GM21717 (cell line): ENCODE data around the gene ADARB1.

ENCODE experiments used
- ATAC-seq: cut with Tn5 transposase; IDR thresholded peaks from one replicate; pipeline ENCODE4 v1.9.1; 2021; ENCODE audit warnings: mild to moderate bottlenecking, moderate library complexity; ENCODE audit not compliant: unreplicated experiment

Gene ADARB1

GRCh38 chr21:45090966-45091365 is 16.6 kb downstream of the ADARB1 start:
- ATAC-seq = no peak

GRCh38 chr21:45091550-45092322 is 17.4 kb downstream of the ADARB1 start:
- ATAC-seq = no peak

- ATAC-seq = no peak
Observed at GRCh38 chr21:45093035-45093532, 18.7 kb downstream of the ADARB1 start.

- ATAC-seq = no peak
Observed at GRCh38 chr21:45094412-45094811, 20.0 kb downstream of the ADARB1 start.

GRCh38 chr21:45095505-45095904 is 21.1 kb downstream of the ADARB1 start:
- ATAC-seq = no peak

GRCh38 chr21:45096217-45096616 is 21.8 kb downstream of the ADARB1 start:
- no peak for ATAC-seq

- ATAC-seq = no peak
Observed at GRCh38 chr21:45097827-45098387, 23.5 kb downstream of the ADARB1 start.

GRCh38 chr21:45098867-45099266 is 24.5 kb downstream of the ADARB1 start:
- ATAC-seq = no peak

GRCh38 chr21:45099571-45099970 is 25.2 kb downstream of the ADARB1 start:
- no peak for ATAC-seq

GRCh38 chr21:45100866-45101265 is 26.5 kb downstream of the ADARB1 start:
- ATAC-seq = no peak

GRCh38 chr21:45102391-45102932 is 28.1 kb downstream of the ADARB1 start:
- ATAC-seq = no peak

GRCh38 chr21:45103971-45104520 is 29.7 kb downstream of the ADARB1 start:
- no peak for ATAC-seq

GRCh38 chr21:45104560-45104959 is 30.2 kb downstream of the ADARB1 start:
- no peak for ATAC-seq

GRCh38 chr21:45105906-45106485 is 31.6 kb downstream of the ADARB1 start:
- ATAC-seq = no peak

- no peak for ATAC-seq
Observed at GRCh38 chr21:45108034-45108790, 33.8 kb downstream of the ADARB1 start.

- no peak for ATAC-seq
Observed at GRCh38 chr21:45108808-45109781, 34.7 kb downstream of the ADARB1 start.

GRCh38 chr21:45109831-45110492 is 35.6 kb downstream of the ADARB1 start:
- peak; percentile 70 for ATAC-seq

GRCh38 chr21:45110873-45111624 is 36.7 kb downstream of the ADARB1 start:
- ATAC-seq = no peak
